HG02642 (cell line): ENCODE data around the gene SASH3.
A peak's percentile ranks its signal among the peaks of the same experiment; 100 is the strongest.

Experiments
- ATAC-seq: cut with Tn5 transposase; IDR thresholded peaks from one replicate; pipeline ENCODE4 v1.9.1; 2021; ENCODE audit warnings: mild to moderate bottlenecking; ENCODE audit not compliant: unreplicated experiment, poor library complexity

SASH3 gene

DNA sequence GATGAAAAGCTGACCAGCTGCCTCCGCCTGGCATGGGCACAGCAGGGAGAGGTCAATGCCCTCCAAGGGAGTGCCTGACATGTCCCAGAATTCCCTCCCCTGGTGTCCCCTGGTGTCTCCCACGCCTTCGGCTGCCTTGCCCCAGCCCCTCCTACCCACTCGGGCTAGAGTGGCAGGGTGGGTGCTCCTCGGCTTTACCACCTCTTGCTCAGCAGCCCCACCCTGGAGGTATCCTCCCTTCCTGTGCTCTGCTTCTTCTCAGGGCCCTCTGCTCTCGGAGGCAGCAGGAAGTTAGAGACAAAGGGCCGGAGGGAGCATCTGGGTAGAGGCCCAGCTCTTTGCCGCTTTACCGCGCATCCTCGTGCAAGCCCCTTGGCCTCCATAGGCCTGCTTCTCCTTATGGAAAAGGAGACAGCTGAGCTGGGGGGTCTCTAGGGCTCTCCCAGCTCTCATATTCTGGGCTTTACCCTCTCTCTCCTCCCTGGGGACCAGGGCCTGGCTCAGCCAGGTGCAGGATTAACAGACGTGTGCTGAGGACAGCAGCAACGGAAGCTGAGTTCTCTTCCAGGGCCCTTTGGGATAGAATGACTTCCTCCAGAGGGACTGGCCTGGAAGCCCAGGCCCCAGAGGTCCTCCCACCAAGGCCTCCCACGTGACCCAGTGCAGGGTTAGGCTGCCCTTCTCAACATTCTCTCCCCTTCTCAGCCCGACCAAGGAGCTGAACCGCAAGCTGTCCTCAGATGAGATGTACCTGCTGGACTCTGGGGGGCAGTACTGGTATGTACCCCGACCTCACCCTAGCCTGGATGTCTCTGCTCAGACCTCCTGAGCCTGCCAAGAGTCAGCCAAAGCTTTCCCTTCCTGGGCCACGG is 23.7 kb upstream of the SASH3 start:
- ATAC-seq: peak; percentile 34

DNA sequence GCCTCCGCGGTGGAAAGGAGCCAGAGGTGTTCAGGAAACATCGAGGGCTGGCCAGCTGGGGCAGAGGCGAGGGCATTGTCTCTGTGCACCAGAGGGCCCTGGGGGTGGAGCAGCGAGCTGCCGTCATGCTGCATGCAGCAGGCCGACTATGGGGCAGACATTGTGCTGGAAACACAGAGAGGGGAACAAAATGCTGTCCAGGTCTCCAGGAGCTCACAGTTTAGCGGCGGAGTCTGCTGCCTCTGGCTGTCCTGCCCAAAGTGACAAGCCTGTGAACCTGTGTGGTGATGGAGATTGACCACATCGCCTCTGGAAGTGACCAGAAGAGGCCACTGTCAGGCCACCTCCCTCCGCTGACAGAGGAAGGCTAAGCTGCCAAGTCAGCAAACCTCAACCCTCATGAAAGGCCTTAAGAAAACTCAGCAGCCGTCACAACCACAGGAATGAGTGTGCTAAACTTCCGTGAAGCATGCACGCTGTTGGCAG is 20.1 kb upstream of the SASH3 start:
- ATAC-seq: peak; percentile 42

DNA sequence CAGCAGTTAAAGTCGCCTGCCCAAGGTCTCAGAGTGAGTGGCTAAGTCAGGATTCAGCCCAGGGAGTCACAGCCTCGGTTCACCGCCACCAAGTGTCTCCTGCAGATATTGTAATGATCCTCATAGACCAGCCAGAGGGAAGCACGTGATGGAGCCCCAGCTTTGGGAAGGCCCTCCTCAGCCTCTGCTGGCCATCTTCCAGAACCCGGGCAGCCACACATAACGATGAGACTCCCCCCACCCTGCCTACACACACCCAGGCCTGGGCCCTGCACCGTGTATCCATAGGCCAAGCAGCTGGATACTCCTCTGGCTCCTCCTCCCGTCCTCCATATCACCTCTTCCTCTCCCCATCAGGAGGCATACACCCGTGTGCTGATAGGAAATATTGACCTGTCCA is 19.6 kb upstream of the SASH3 start:
- ATAC-seq: no peak

DNA sequence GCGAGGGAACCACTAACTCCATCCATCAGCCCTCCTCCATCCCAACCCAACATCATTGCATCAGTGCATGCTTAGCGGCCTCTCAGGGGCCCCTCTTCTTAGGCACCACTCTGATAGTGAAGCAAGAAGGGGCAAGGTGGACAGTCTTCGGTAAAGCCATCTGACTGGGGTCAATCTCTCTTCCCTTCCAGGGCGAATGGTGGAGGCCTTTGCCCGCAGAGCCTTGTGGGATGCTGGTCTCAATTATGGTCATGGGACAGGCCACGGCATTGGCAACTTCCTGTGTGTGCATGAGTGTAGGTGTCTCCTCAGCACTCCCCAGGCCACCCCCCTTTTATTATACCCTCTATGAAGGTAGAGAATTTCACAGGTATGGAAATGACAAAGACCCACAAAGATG is 18.8 kb upstream of the SASH3 start:
- ATAC-seq: no peak

DNA sequence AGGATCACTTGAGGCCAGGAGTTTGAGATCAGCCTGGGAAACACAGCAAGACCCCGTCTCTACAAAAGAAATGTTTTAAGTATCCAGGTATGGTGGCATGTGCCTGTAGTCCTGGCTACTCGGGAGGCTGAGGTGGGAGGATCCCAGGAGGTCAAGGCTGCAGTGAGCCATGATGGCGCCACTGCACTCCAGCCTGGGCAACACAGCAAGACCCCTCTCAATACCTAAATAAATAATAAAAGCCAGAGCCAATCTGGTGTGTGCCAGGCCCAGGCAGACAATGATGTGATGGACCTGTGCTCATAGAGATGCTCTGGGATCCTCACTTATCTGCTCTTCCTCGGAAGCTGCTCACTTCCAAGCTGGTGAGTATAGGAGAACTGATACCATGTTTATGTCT is 18.2 kb upstream of the SASH3 start:
- ATAC-seq: no peak

DNA sequence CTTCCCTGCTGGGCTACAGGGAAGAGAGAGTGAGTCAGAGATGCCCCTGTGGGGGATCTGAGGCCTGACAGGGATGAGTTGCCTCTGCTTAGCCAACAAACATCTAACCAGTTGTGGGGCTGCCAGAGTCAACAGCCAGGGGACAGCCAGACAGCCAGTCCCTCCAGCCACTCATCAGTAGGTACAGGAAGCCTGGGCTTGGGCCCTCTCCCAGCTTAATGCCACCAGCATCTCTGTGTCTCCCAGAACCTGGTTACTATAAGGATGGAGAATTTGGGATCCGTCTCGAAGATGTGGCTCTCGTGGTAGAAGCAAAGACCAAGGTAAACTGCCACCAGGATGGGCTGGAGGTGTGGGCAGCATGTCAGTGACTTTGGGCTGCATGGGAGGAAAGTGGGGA is 17.3 kb upstream of the SASH3 start:
- no peak for ATAC-seq

DNA sequence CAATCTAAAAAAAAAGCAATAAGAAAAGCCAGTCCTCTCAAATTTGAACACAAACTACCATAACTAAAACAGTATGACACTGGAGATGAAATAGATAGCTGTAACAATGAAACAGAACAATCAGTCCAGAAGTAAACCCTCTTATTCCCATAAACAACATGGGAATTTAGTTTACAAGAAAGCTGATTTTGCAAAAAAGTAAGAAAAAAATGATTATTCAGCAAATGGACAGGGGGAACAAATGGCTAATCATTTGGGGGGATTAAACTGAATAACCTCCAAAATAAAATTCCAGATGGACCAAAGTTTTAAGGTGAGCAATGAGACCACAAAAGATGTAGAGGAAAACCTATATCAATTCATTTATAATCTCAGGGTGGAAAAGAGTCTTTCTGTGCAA is 16.1 kb upstream of the SASH3 start:
- no peak for ATAC-seq

DNA sequence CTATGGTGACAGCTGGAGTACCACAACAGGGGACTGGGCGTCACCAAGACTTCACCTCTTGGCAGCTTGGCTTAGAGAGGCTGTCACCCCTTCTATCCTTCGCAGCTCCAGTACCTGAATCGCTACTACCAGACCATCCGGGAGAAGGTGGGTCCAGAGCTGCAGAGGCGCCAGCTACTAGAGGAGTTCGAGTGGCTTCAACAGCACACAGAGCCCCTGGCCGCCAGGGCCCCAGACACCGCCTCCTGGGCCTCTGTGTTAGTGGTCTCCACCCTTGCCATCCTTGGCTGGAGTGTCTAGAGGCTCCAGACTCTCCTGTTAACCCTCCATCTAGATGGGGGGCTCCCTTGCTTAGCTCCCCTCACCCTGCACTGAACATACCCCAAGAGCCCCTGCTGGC is 11.6 kb upstream of the SASH3 start:
- no peak for ATAC-seq

DNA sequence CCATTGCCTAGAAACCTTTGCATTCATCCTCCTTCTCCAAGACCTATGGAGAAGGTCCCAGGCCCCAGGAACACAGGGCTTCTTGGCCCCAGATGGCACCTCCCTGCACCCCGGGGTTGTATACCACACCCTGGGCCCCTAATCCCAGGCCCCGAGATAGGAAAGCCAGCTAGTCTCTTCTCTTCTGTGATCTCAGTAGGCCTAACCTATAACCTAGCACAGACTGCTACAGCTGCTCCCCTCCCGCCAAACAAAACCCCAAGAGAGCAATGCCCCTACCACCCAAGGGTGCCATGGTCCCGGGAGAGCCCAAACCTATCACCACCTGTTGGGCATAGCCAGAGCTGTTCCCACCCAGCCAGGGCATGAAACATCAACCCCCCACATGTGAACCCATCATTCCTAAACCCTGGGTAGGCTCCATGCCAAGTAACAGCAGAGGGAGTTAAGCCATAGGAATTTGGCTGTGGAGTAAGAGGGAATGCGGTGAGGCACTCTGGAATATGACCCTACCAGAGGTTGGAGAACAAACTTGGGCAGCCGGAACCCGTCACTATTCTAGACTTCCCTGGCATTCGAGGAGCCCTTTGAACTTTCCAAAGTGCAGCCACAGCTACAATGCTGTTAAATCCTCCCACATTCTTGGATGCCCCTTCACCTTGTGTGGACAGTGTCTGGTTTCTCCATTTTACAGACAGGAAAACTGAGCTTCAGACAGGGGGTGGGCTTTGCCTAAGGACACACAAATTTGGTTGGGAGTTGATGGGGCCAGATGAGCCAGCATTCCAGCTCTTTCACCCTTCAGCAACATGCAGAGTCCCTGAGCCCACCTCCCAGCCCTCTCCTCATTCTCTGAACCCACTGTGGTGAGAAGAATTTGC is 10.9 kb upstream of the SASH3 start:
- no peak for ATAC-seq

DNA sequence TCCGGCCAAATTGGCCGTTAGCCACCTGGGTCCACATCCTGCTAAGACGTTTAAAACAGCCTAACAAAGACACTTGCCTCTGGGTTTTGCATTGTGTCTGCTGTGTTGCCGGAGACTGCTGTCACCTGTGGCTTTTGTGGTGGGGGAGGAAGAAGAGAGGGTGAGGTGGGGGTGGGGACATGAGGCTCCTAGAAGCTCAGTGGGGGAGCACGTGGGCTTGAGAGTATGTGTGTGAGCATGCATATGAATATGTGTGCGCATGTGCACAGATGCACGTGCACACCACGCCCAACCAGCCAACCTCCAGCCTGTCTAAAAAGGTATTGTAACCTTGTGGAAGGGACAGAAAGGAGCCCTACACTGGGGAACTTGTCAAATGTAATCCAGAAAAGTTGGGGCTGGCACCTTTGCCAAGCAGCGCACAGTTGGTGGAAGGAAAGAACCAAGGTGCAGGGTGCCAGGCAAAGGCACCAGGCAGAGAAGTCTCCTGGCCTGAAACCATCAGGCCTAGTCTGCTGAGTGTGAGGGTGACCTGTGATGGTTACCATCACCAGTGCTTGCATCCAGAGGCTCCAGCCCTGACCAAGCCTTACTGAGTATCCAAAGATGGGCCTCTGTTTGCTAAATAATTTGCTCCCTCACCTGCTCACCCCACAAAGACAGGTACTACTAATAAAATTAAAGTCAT is 10.1 kb upstream of the SASH3 start:
- peak; percentile 51 for ATAC-seq

DNA sequence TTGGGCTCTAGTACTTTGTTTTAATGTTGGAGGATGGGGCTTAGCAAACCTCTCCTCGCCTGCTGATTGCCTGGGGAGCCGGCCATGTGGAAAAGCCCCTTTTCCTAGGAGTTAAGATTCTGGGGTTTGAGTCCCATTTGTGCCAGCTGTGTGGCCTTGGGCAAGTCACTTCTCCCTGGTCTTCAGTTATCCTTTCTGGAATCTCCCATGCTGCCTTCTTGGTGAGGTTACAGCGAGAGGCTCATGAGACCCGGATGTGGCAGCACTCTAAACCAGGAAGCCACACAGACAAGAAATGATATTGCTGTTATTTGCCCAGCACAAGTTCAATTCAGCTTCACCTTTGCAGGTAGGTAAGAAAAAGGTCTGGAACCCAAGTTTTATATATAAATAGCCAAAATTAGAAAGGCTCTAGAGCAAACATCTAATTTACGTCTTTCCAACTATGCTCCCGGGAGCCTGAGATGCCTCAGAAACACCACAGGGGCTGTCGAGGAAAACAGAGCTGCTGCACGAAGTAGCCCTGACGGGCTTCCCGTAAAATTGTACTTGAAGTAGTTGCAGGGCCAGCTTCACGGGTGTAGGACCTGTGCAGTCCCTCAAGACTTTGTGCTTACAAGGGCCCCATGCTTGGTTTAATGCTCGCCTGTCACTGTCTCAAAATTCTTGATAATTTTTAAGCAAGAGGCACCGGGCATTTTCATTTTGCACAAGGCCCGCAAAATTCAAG is 8.3 kb upstream of the SASH3 start:
- no peak for ATAC-seq

DNA sequence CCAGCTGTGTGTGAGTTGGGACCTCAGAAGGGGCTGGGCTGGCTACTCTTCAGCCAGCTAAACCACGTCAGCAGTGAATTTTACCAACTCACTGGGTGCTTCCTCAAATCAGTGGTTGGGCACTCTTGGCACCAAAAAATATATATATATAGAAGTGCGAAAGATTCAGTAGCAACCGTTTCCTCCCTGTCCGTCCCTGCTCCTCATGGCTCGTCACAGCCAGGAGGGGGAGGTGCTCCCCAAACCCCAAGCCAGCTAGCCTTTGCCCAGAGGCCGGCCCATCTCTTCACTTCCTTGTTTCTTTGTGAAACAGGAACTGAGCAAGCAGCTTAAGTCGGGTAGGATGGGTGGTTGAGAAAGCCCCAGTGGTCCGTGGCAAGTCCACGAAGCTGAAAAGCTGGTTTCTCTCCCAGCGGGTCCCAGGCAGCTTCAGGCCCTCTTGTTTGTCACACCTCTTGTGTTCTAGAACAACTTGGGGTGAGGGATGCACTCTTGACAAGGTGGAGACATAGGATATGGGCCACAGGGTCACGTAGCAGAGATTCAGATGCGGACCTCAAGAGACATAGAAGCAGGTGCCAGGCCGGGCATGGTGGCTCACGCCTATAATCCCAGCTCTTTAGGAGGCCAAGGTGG is 6.8 kb upstream of the SASH3 start:
- peak; percentile 72 for ATAC-seq

DNA sequence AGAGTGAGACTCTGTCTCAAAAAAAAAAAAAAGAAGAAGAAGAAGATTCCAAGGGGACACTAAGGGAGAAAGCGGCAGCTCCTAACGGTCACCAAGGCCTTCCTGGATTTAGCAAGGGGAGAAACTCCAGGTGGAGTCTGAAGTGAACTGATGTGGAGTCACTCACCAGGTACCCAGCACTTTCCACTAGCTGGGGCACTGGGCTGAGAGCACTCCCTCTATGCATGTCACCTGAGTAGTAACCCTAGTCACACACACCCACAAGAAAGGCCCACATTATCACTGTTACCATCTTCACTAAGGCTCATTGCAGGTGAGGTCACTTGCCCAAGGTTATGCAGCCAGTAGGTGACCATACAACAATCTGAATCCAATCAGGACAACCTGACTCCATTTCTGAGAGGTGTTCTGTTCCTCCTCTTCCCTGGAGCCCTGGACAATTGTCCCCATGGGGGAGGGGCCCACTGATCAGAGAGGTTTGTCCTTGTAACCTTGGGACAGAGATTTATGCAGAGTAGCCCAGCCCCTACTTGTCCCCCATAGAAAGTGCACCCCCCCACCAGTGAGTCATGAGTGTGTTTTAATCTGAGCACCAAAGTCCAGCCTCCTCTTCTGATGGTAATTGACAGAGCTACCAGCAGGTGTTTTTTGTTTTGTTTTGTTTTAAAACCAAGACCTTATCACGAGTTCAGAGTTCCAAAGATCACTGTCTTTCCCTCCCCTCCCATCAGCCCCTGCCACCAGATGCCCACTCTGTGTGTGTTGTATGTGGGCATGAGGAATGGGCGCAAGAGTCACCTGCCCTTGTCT is 5.9 kb upstream of the SASH3 start:
- no peak for ATAC-seq

DNA sequence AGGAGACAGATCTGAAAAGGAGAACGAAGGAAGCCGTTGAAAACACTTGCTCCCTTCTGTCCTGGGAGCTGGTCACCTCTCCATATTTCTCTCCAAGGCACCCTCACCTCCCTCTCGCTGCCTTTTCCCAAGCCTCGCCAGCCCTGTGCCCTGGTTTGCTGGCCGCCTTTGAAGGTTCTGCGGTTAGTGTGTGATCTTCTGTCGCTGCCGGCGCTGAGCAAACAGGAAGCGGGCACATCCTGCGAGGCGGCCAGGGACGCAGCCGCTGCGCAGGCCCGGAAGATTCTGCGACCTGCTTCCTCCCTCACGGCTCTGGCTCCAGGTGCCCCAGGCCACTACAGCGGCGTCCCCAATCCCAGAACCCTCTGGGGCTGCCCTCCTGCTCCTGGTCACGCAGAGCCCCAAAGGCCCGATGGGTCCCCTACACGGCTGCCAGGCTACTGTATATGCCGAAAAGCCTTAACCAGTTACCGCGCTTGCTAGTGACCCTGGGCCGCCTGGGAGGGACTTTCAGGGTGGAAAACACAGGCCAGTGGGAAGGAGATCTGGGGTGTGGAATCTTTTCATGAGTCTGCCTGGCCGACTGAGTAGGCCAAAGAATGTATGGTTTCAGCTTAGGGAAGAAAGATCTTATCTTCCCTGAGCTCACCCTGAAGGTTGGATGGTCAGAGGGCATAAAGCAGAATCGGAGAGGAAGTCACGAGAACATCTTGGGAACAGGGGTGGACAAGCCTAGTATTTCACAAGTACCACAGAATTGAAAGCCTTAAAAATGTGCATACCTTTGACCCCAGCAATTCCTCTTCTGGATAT is 2.3 kb upstream of the SASH3 start:
- ATAC-seq: peak; percentile 32

DNA sequence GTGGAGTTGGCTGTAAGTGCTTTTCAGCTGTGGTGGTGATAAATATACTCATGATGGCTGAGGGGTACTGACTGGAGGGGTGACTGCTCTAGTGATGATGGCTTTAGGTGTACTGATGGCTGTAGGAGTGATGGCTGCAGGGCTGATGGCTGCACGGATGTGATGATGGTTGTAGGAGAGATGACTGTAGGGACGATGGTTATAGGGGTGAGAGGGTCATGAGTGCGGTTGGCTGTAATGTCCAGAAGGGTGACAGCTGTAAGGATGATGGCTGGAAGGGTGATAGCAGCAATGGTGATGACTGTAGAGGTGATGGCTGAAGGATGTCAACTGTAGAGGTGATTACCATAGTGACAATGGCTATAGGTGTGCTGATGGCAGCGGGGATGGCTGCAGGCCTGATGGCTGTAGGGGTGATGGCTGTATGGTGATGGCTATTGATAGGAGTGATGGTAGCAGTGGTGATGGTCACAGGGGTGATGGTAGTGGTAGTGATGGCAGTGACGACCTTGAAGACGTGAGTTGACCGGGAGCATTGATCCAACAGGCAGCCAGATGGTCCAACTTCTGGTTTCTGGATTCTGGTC is 570 bp upstream of the SASH3 start:
- ATAC-seq: no peak

DNA sequence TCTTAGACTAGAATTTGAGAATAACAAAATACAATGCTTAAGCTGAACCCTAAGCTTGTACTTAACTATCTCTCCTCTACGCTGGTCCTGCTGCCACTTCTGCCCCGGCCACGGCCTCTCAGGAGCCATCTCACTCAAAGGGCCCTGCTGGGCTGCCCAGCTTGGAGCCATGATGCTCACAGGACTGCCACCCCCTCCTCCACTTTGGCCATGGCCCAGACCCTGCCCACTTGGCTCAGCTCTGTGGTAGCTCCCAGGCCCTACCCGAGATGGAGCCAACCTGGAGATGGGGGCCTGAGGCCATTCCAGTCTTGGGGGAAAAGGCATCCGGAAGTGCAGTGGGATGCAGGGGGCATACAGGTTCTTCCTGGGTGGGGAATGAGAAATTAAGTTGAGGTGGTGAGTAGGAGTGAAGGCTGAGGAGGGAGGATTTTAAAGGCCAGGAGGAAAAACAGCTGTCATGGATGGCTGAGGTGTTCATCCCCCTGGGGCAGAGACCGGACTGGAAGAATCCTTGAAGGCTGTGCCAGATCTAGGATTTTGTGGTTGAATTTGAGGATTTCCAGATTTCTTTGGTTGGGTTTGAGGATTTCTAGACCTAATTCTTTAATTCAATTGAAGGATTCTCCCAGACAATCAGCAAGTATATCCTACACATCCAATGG is 824 bp downstream of the SASH3 start:
- ATAC-seq: no peak

DNA sequence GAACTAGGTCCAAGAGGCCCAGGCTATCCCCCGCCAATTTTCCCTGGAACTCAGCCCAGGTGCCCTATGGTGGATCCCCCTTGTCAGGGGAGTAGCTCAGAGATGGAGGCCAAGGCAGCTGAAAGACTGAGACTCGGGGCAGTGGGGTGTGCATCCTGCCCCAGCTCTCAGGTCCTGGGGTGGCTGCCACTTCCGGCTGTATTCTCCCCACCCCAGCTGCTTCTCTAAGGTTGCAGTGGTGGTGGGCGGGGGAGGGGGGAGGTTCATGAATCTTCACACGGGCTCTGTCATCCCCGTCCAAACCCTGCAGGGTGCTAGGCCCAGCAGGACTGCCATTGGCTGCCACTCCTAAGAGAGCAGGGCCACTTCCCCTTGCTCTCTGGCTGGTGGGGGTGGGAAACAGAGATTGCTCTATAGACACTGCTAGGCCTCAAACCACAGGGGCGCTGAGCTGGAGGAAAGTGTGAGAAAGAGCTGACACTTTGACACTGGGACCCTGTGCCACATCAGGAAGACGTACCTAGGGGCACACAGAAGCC is 1.5 kb downstream of the SASH3 start:
- ATAC-seq: peak; percentile 69
